KBM-7 (cell line): ENCODE measurements around the gene LYRM2.

Experiments
- DNase-seq: peaks from one replicate; pipeline ENCODE4 v3.0.0-alpha.2; 2015
- in situ Hi-C: fragments of 300-500 bp; cut with MboI; formaldehyde crosslinking; loops from 2 replicates; pipeline ENCODE4 v1.14.3; 2020; ENCODE audit warnings: low sequenced_read_pairs, low pct_unique_long_range_greater_than_20kb, mixed read lengths

The LYRM2 gene

DNA sequence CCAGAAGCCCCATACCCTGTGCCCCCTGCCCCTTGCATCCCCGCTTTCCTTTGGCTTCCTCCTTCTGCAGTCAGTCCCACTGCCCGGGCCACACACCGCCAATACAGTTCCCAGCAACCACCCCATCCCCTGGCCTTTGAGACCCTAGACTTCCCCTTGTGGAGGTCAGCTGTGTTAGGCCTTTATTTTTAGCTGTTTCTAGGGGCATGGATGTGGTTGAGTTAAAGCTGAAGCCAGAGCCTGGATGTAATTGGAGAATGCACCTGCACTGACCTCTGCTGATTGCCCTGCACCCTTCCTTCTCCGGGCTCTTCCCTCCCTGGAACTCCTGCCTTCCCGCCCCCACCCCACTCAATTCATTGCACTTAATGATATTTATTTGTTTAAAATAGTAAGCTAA, 33.9 kb downstream of the LYRM2 start:
- DNase-seq = no peak
- in situ Hi-C loops = loop anchor here (25.0 kb wide), 1 partner anchor 167 kb away; the partner anchor contains the start of gene ANKRD6

GRCh38 chr6:89602166-89602565, 36.4 kb downstream of the LYRM2 start:
- in situ Hi-C loops = loop anchor here (25.0 kb wide), 1 partner anchor 165 kb away; the partner anchor contains the start of gene ANKRD6
- no peak for DNase-seq

DNA sequence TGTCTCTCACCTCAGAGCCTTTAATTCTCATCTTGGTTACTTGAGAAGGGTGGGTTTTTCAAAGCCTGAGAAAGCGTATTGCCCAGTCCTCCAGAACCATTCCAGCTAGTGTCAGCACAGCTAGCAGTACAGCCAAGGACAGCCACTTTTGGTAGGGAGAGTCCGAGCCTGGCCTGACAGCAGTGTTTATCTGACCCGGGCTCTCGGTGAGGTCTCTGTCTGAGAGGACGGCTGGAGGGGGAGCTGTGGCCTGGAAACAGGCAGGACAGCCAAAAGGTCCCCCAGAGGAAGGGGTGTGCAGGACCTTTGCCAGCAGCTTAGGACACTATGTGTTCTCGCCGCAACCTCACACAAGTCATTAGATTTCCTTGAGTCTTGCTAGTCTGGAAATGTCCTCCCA, 38.8 kb downstream of the LYRM2 start:
- DNase-seq = no peak
- in situ Hi-C loops = loop anchor here (25.0 kb wide), 1 partner anchor 162 kb away; the partner anchor contains the start of gene ANKRD6

- peak; percentile 53 for DNase-seq
- in situ Hi-C loops = no loop called here
These were observed 40.6 kb downstream of the LYRM2 start for GRCh38 chr6:89597988-89598387.

GRCh38 chr6:89597372-89597771, 41.2 kb downstream of the LYRM2 start:
- in situ Hi-C loops = no loop called here

DNA sequence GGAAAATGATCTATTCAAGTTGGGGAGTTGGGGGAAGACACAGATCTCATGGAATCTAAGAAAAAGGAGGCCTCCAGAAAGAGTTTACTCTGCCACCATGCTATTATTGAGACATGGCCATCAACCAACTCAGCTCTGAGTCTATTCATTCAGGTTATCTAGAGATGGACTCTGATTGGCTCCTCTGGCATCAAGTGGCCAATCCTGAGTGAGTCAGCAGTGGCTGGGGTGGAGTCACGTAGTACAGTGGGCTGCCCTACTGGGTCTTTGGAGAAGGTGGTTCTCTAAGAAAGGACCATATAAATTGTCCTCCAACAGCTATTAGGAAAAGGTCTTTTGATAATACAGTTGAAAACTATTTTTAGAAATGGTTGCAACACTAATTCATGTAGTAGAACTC, 42.1 kb downstream of the LYRM2 start:
- DNase-seq = no peak

More at GRCh38 chr6:89597372-89597771, 41.2 kb downstream of the LYRM2 start:
- no peak for DNase-seq

GRCh38 chr6:89596056-89596455, 42.5 kb downstream of the LYRM2 start:
- no peak for DNase-seq
- in situ Hi-C loops = no loop called here

More for the DNA sequence above, 42.1 kb downstream of the LYRM2 start:
- in situ Hi-C loops = no loop called here

DNA sequence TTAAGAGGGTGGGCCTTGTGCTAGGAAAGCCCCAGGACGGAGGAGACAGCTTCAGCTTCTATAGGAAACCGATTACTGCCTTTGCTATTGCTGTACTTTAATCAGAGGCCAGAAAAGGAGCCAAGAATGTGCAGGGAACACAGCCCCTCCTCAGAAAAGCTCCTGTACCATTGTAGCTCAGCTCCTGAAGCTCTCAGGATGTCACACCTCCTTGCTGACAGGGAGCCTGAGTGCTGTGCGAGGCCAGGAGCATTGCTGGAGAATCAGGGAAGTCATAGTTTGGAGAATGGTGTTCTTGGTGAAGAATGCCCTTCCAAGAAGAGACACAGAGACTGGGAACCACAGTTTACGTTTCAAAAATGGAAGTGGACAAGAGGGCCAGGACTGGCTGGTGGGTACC, 46.8 kb downstream of the LYRM2 start:
- in situ Hi-C loops = no loop called here

GRCh38 chr6:89590133-89590532, 48.4 kb downstream of the LYRM2 start:
- in situ Hi-C loops = no loop called here
- DNase-seq = no peak

More for the DNA sequence above, 46.8 kb downstream of the LYRM2 start:
- no peak for DNase-seq

GRCh38 chr6:89589297-89590025, 49.1 kb downstream of the LYRM2 start:
- in situ Hi-C loops = no loop called here
- no peak for DNase-seq

GRCh38 chr6:89585154-89585553, 53.4 kb downstream of the LYRM2 start:
- in situ Hi-C loops = no loop called here
- DNase-seq = no peak

- in situ Hi-C loops = no loop called here
- no peak for DNase-seq
These were observed 54.0 kb downstream of the LYRM2 start for GRCh38 chr6:89584539-89584938.

DNA sequence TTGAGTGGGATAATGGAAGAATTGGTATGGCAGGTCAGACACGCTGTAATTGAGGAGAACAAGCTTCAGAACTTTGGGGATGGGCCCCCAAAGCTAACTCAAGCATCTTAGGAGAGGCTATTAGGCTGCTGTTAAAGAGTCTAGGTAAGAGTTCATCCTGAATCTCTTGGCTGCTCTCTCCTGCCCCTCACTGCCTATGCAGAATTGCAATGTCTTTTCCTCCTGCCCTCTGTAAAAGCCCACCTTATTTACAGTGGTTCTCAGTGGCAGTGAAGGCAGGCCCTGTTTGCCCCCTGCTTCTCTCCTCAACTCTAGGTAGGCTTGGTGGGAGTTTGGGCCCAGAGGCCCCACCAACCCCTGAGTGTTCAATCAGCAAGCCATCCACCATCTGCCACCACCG, 55.0 kb downstream of the LYRM2 start:
- DNase-seq = no peak

DNA sequence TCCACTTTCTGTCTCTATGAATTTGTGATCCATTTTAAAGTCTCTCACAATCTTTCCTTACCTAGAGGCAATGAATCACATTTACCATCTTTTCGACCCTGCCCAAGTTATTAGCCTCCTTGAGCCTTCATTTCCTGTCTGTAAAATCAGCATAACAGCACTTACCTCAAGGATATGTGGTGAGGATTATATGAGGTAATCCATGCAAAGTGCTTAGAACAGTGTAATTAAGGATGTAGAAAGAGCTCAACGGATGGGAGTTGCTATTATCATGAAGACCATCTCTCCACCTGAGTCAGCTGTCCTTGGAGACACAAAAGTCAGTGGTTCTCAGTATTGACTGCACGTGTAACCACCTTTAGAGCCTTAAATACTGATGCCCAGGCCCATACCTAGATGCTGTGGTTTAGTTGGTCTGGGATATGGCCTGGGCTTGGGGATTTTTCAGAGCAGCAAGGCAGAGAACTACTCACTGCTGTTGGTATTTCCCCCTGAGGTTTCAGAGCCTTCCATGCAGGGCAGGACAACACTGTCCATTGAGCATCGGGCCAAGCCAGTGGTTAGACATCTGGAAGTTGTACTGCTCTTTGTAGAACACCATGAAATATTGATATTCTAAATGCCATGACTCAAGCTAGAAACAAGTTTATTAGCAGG, 55.8 kb downstream of the LYRM2 start:
- no peak for DNase-seq
- in situ Hi-C loops = no loop called here

More for the DNA sequence above, 55.0 kb downstream of the LYRM2 start:
- in situ Hi-C loops = no loop called here

DNA sequence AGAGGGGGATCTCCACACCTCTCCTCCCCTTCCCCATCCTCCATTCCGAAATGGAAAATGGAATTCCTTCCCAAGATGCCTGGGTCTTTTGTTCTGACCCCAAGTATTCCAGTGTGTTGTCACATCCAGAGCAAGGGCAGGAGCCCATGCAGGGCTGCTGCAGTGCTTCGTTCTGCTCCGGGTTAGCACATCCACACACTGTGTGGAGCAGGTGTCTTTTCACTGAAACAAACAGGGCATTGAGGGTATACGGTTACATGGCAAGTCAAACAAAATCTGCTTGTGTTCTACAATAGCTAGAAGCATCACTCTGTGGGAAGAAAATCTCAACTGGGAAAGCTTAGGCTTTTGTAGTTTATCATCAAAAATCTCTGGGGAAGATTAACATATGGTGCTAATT, 56.9 kb downstream of the LYRM2 start:
- in situ Hi-C loops = no loop called here
- no peak for DNase-seq

- no peak for DNase-seq
- in situ Hi-C loops = no loop called here
These were observed 57.4 kb downstream of the LYRM2 start for GRCh38 chr6:89580997-89581666.

DNA sequence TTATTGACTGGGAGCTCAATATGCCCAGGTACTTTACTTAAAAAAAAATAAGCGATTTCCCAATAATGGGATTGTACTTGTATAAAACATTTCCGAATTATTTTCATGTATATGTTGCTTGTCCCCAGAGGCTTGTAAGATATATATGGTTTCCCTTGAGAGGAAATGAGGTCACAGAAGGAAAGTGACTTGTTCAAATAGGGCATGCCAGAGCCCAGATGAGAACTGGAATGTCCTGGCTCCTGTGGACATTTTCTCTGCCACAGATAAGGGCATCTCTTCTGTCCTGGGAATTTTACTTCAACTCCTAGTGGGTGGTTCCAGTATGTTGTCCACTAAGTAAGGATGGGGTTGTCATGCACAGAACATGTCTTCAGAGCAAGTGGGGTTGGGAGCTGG, 63.0 kb downstream of the LYRM2 start:
- in situ Hi-C loops = no loop called here
- DNase-seq = no peak

GRCh38 chr6:89574910-89575561, 63.5 kb downstream of the LYRM2 start:
- in situ Hi-C loops = no loop called here

GRCh38 chr6:89567630-89568390, 70.7 kb downstream of the LYRM2 start:
- no peak for DNase-seq
- in situ Hi-C loops = no loop called here

More at GRCh38 chr6:89574910-89575561, 63.5 kb downstream of the LYRM2 start:
- DNase-seq = no peak
